Neural progenitor cell (in vitro differentiated cells): ENCODE results near the gene SMS.

ENCODE experiments used
- CTCF ChIP-seq: fragments of 200-600 bp; sonication (generic); IDR thresholded peaks from 2 replicates; pipeline ENCODE4 v1.5.1; 2017; ENCODE audit warnings: antibody characterized with exemption, mild to moderate bottlenecking
- EZH2 ChIP-seq: fragments of 200-600 bp; sonication (generic); IDR thresholded peaks from 2 replicates; pipeline ENCODE4 v1.6.1; 2017; ENCODE audit warnings: antibody characterized with exemption, mild to moderate bottlenecking, moderate library complexity

- TF ChIP-seq CTCF: no peak
- TF ChIP-seq EZH2: no peak
Observed at GRCh38 chrX:21975242-21975641, 34.7 kb downstream of the SMS start.
